AG04449 (cell line): Measurements from ENCODE around the gene RCAN3.
"Not testable (repeated sequence)": the region's sequence is repeated elsewhere in the genome, so short reads cannot be mapped to it uniquely, and the experiment has no call there.

Experiments used
- CTCF ChIA-PET: fragments of 350-600 bp; formaldehyde crosslinking; extraction: SDS; loops from one replicate; lab custom pipeline; 2021; ENCODE audit warnings: antibody characterized with exemption; lab: Yijun Ruan, JAX
- POLR2A ChIA-PET: fragments of 400-600, 350-600 bp; formaldehyde crosslinking; extraction: SDS; loops from one replicate; lab custom pipeline; 2020; ENCODE audit warnings: antibody characterized with exemption, inconsistent platforms; lab: Yijun Ruan, JAX
- DNase-seq: peaks from one replicate; pipeline ENCODE4 v3.0.0-alpha.2; 2010; ENCODE audit warnings: low read depth, low spot score
- H3K4me3 ChIP-seq: 2 replicates; pipeline ENCODE4 v1.5.1; 2011; ENCODE audit warnings: low read depth, mild to moderate bottlenecking, control low read depth, low read length
- CTCF ChIP-seq: IDR thresholded peaks from one replicate; pipeline ENCODE4 v1.5.1; 2011; ENCODE audit warnings: mild to moderate bottlenecking, moderate library complexity, low read length, control low read depth, inconsistent platforms; ENCODE audit not compliant: insufficient read depth; ENCODE audit errors: missing control alignments

RCAN3 gene

GRCh38 chr1:24514946-24515345 lies 12.3 kb downstream of the RCAN3 start:
- ChIA-PET CTCF (interaction anchor here (0.7 to 1.9 kb wide), 7 partner anchors 8 to 444 kb away, joined by 3 to 14 read pairs (median 3); partner anchors contain the start of gene RCAN3), POLR2A (no interaction called here)
- no peak for DNase-seq
- TF ChIP-seq CTCF: no peak
- H3K4me3 ChIP-seq: no peak overlapping the region

- H3K4me3 ChIP-seq, DNase-seq, POLR2A ChIA-PET: not testable (repeated sequence)
- CTCF ChIA-PET: interaction anchor here (0.7 to 3.1 kb wide), 8 partner anchors 8 to 445 kb away, joined by 3 to 17 read pairs (median 5); partner anchors contain the start of gene RCAN3
Observed at GRCh38 chr1:24515671-24516209, 13.1 kb downstream of the RCAN3 start.

- no peak overlapping the region for H3K4me3 ChIP-seq
- ChIA-PET POLR2A (no interaction called here), CTCF (interaction anchor here (0.8 to 3.1 kb wide), 5 partner anchors 8 to 125 kb away, joined by 3 to 17 read pairs (median 5); partner anchors contain the start of gene NIPAL3)
- no peak for DNase-seq
- TF ChIP-seq CTCF: no peak
Observed at GRCh38 chr1:24516506-24516905, 13.9 kb downstream of the RCAN3 start.

- CTCF ChIA-PET: interaction anchor here (0.9 to 3.1 kb wide), 3 partner anchors 9 to 319 kb away, joined by 3 to 17 read pairs (median 3); no protein-coding TSS in a partner anchor
Observed at GRCh38 chr1:24517898-24518297, 15.3 kb downstream of the RCAN3 start.

GRCh38 chr1:24520282-24520681 lies 17.6 kb downstream of the RCAN3 start:
- POLR2A ChIA-PET, DNase-seq, H3K4me3 ChIP-seq, CTCF ChIA-PET: not testable (repeated sequence)

More at GRCh38 chr1:24517898-24518297, 15.3 kb downstream of the RCAN3 start:
- no peak overlapping the region for H3K4me3 ChIP-seq
- TF ChIP-seq CTCF: no peak
- POLR2A ChIA-PET: no interaction called here
- DNase-seq: no peak

GRCh38 chr1:24525606-24526005 lies 23.0 kb downstream of the RCAN3 start:
- CTCF ChIA-PET: interaction anchor here (0.7 to 7.2 kb wide), 12 partner anchors 9 to 326 kb away, joined by 3 to 70 read pairs (median 5); no protein-coding TSS in a partner anchor
- H3K4me3 ChIP-seq: no peak overlapping the region
- no peak for DNase-seq
- no peak for TF ChIP-seq CTCF
- POLR2A ChIA-PET: no interaction called here

GRCh38 chr1:24526045-24526444 lies 23.4 kb downstream of the RCAN3 start:
- no peak for TF ChIP-seq CTCF
- POLR2A ChIA-PET: no interaction called here
- no peak overlapping the region for H3K4me3 ChIP-seq
- CTCF ChIA-PET: interaction anchor here (0.7 to 7.2 kb wide), 20 partner anchors 9 to 326 kb away, joined by 3 to 70 read pairs (median 6); partner anchors contain the start of gene RCAN3
- no peak for DNase-seq
